Lower leg skin (tissue), 3 donors: ENCODE measurements around the gene ADAMTS17.

ENCODE experiments used
- CTCF ChIP-seq, 3 donors: fragments of 450-650 bp; IDR thresholded peaks; one replicate each; pipeline ENCODE4 v1.5.1; 2016; ENCODE audit warnings: antibody characterized with exemption in 3 of 3, mild to moderate bottlenecking in 3 of 3, moderate library complexity in 2 of 3
- POLR2A ChIP-seq, 2 donors: fragments of 450-650 bp; IDR thresholded peaks; one replicate each; pipeline ENCODE4 v1.6.1; 2016 to 2017; ENCODE audit warnings: antibody characterized with exemption in 2 of 2, mild to moderate bottlenecking in 1 of 2, moderate library complexity in 1 of 2

- no peak for TF ChIP-seq CTCF (IDR thresholded peaks at IDR 0.05)
- TF ChIP-seq POLR2A (IDR thresholded peaks at IDR 0.05), result no peak
Observed at GRCh38 chr15:100053474-100054121, 288.2 kb downstream of the ADAMTS17 start.
